Fibroblast of lung (primary cell): ENCODE measurements around the gene UIMC1.

ENCODE experiments used
- CTCF ChIP-seq, 2 donors: IDR thresholded peaks in 1 of 2; conservative IDR thresholded peaks in 1 of 2; 1 replicate in 1 of 2; 2 replicates in 1 of 2; pipeline ENCODE4 v1.5.1; 2011 to 2012; ENCODE audit warnings: low read length in 2 of 2, control low read depth in 1 of 2, inconsistent platforms in 1 of 2, low read depth in 1 of 2, mild to moderate bottlenecking in 1 of 2
- EZH2 ChIP-seq: IDR thresholded peaks from 2 replicates; pipeline ENCODE4 v1.5.1; 2012; ENCODE audit warnings: low read length, control low read depth, mild to moderate bottlenecking; ENCODE audit errors: missing control alignments

- TF ChIP-seq CTCF (conservative IDR thresholded peaks at IDR 0.05 in 1 of 2, IDR thresholded peaks at IDR 0.05 in 1 of 2; ENCODE audit: low read depth in 1 of 2, low read length in 2 of 2) (no peak), EZH2 (no peak)
Observed at GRCh38 chr5:176878906-176879662, 127.5 kb downstream of the UIMC1 start.
